ENCODE measurements around the gene PTPRG.

Gene PTPRG

DNA sequence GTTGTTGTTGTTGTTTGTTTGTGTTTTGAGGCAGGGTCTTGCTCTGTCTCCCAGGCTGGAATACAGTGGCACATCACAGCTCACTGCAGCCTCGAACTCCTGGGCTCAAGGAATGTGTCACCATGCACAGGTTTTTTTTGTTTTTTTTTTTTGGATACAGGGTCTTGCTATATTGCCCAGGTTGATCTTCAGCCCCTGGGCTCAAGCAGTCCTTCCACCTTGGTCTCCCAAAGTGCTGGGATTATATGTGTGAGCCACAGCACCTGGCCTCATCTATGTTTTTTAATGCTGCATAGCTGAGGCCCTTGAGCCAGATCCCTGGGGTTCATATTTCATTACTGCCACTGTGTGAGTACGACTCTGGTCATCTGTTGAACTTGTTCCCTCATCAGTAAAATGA, 459.3 kb downstream of the PTPRG start:
- Histone ChIP-seq H3K4me3 (IDR thresholded peaks at IDR 0.05; ENCODE audit: insufficient read depth, low read depth, low read length) (no peak overlapping the region), H3K36me3 (ENCODE audit: insufficient read depth) (no peaks in the 10 kb centered on the region), H3K4me2 (no peak overlapping the region), H3K4me1 (ENCODE audit: low read depth, poor library complexity, severe bottlenecking) (no peaks in the 10 kb centered on the region), H2AFZ (ENCODE audit: low read depth) (no peak overlapping the region), H3K79me2 (ENCODE audit: insufficient read depth, low read depth) (no peaks in the 10 kb centered on the region), H4K20me1 (ENCODE audit: insufficient read depth) (no peaks in the 10 kb centered on the region), H3K9ac (no peak overlapping the region), H3K27ac (no peak overlapping the region), H3K27me3 (ENCODE audit: insufficient read depth, low read depth) (no peaks in the 10 kb centered on the region)
- TF ChIP-seq CTCF (conservative IDR thresholded peaks at IDR 0.05; ENCODE audit: low read depth, low read length), result no peak

DNA sequence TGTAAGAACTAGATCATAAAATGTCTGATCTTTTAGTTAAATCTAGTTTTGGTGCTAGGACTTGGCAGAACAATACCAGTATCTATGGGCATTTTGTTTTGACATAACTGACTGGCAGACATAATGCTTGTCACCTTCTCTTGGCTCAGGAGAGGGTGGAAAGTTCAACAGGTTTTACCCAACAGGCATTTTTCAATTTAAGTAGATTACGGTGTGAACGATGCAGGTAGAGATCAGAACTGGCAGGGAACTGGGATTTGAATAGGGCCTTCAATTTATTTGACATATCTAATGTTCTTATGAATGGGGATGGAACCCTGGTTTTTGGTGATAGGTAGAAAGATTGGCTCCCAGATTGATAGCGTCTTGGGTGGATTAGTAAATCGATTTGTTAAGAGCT, 460.9 kb downstream of the PTPRG start:
- no peaks in the 10 kb centered on the region for H3K4me1 ChIP-seq (ENCODE audit: low read depth, poor library complexity, severe bottlenecking)
- H3K9ac ChIP-seq, result no peak overlapping the region
- no peak overlapping the region for H3K4me2 ChIP-seq
- no peak overlapping the region for H2AFZ ChIP-seq (ENCODE audit: low read depth)
- no peaks in the 10 kb centered on the region for H3K27me3 ChIP-seq (ENCODE audit: insufficient read depth, low read depth)
- H4K20me1 ChIP-seq (ENCODE audit: insufficient read depth), result no peaks in the 10 kb centered on the region
- no peak for TF ChIP-seq CTCF (conservative IDR thresholded peaks at IDR 0.05; ENCODE audit: low read depth, low read length)
- no peaks in the 10 kb centered on the region for H3K79me2 ChIP-seq (ENCODE audit: insufficient read depth, low read depth)
- no peak overlapping the region for H3K27ac ChIP-seq
- H3K4me3 ChIP-seq (IDR thresholded peaks at IDR 0.05; ENCODE audit: insufficient read depth, low read depth, low read length), result no peak overlapping the region
- H3K36me3 ChIP-seq (ENCODE audit: insufficient read depth), result no peaks in the 10 kb centered on the region

DNA sequence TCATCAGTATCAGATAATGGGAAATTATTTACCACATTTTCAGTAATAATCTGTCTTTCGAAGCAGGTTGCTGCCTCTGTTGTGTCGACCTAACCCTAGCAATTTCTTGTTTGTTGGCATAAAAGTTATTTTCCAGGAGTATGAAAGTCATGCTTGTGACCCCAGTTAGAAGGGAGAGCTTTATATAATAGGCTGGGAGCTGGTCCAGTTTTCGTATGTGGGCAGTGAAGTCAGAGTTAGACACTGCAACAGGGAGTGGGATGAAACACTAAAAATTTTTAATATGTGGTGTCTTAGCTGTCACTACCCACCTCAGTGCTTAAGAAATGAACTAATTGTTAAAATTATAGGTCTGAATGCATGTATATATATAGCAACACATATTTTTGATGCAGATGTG, 463.5 kb downstream of the PTPRG start:
- H3K27me3 ChIP-seq (ENCODE audit: insufficient read depth, low read depth), result no peaks in the 10 kb centered on the region
- no peak overlapping the region for H3K4me2 ChIP-seq
- no peak overlapping the region for H3K27ac ChIP-seq
- H3K4me1 ChIP-seq (ENCODE audit: low read depth, poor library complexity, severe bottlenecking), result no peaks in the 10 kb centered on the region
- H3K79me2 ChIP-seq (ENCODE audit: insufficient read depth, low read depth), result no peaks in the 10 kb centered on the region
- H3K4me3 ChIP-seq (IDR thresholded peaks at IDR 0.05; ENCODE audit: insufficient read depth, low read depth, low read length), result no peak overlapping the region
- TF ChIP-seq CTCF (conservative IDR thresholded peaks at IDR 0.05; ENCODE audit: low read depth, low read length), result no peak
- no peaks in the 10 kb centered on the region for H4K20me1 ChIP-seq (ENCODE audit: insufficient read depth)
- H3K9ac ChIP-seq, result no peak overlapping the region
- no peaks in the 10 kb centered on the region for H3K36me3 ChIP-seq (ENCODE audit: insufficient read depth)
- H2AFZ ChIP-seq (ENCODE audit: low read depth), result no peak overlapping the region

DNA sequence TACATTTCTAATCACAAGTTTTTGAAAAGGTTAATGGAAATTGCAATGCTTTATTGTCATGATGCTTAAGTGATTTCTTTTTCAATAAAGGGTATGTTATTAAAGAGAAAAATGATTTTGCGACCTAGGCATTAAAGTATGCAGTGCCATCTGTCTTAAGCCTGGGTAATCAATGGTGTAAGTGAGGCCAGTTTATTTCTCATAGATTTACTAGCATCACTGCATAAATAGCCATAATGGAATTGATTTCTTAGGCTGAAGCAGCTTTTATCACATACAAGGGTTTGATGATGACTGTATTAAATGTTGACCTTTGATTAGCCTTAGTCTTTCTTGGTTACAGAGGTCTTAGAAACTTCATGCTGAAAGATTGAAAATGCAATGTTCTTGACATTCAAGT, 464.5 kb downstream of the PTPRG start:
- Histone ChIP-seq H3K4me2 (no peak overlapping the region), H3K4me1 (ENCODE audit: low read depth, poor library complexity, severe bottlenecking) (no peaks in the 10 kb centered on the region), H4K20me1 (ENCODE audit: insufficient read depth) (no peaks in the 10 kb centered on the region), H3K4me3 (IDR thresholded peaks at IDR 0.05; ENCODE audit: insufficient read depth, low read depth, low read length) (no peak overlapping the region), H3K27ac (no peak overlapping the region), H2AFZ (ENCODE audit: low read depth) (no peak overlapping the region), H3K36me3 (ENCODE audit: insufficient read depth) (no peaks in the 10 kb centered on the region), H3K9ac (no peak overlapping the region), H3K27me3 (ENCODE audit: insufficient read depth, low read depth) (no peaks in the 10 kb centered on the region), H3K79me2 (ENCODE audit: insufficient read depth, low read depth) (no peaks in the 10 kb centered on the region)
- TF ChIP-seq CTCF (conservative IDR thresholded peaks at IDR 0.05; ENCODE audit: low read depth, low read length), result no peak

DNA sequence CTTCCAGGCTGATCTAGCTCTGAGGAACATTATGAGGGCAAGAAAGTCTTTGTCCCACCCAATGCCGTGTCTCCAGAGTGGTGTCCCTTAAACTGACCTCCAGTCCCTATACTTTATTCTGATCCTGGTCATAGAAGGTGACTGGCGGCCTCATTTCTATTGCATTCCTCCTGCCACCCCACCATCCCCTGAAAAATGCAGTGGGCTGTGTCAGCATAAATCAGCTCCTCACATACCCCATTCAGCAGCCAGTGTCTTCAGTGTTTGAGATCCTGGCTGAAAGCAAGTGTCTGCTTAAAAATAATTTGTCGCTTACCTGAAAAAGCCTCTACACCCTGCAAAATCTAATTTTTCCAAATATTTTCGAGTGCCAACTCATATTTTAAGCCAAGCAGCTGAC, 465.9 kb downstream of the PTPRG start:
- TF ChIP-seq CTCF (conservative IDR thresholded peaks at IDR 0.05; ENCODE audit: low read depth, low read length), result no peak
- H3K9ac ChIP-seq, result no peak overlapping the region
- H2AFZ ChIP-seq (ENCODE audit: low read depth), result no peak overlapping the region
- H3K27ac ChIP-seq, result no peak overlapping the region
- H3K4me1 ChIP-seq (ENCODE audit: low read depth, poor library complexity, severe bottlenecking), result no peaks in the 10 kb centered on the region
- no peaks in the 10 kb centered on the region for H3K79me2 ChIP-seq (ENCODE audit: insufficient read depth, low read depth)
- no peaks in the 10 kb centered on the region for H3K27me3 ChIP-seq (ENCODE audit: insufficient read depth, low read depth)
- H3K4me3 ChIP-seq (IDR thresholded peaks at IDR 0.05; ENCODE audit: insufficient read depth, low read depth, low read length), result no peak overlapping the region
- no peak overlapping the region for H3K4me2 ChIP-seq
- no peaks in the 10 kb centered on the region for H4K20me1 ChIP-seq (ENCODE audit: insufficient read depth)
- H3K36me3 ChIP-seq (ENCODE audit: insufficient read depth), result no peaks in the 10 kb centered on the region
